CD4-positive, alpha-beta T cell treated with Interleukin-21 for 1 hour (primary cell): ENCODE data around the gene SIK2.
A peak's percentile ranks its signal among the peaks of the same experiment; 100 is the strongest.
"Not testable (repeated sequence)": the region's sequence is repeated elsewhere in the genome, so short reads cannot be mapped to it uniquely, and the experiment has no call there.

Experiments
- DNase-seq: peaks from one replicate; pipeline ENCODE4 v3.0.0-alpha.2; 2020

The SIK2 gene

GRCh38 chr11:111765320-111765983, 163.2 kb downstream of the SIK2 start:
- DNase-seq, result no peak

- peak; percentile 73 for DNase-seq
Measured at GRCh38 chr11:111765984-111766833, 164.0 kb downstream of the SIK2 start, which contains the start of gene PPP2R1B. PPP2R1B (minus strand) TSS chr11:111766389; CDS start chr11:111766361, 28 bp downstream.

- no peak for DNase-seq
Measured at GRCh38 chr11:111766834-111767142, 164.5 kb downstream of the SIK2 start.

- DNase-seq, result no peak
Measured at GRCh38 chr11:111770581-111771134, 168.4 kb downstream of the SIK2 start.

GRCh38 chr11:111771205-111771604, 169.0 kb downstream of the SIK2 start:
- DNase-seq, result not testable (repeated sequence)

- DNase-seq, result no peak
Measured at GRCh38 chr11:111772535-111772934, 170.3 kb downstream of the SIK2 start.

GRCh38 chr11:111774955-111775710, 172.9 kb downstream of the SIK2 start:
- no peak for DNase-seq

GRCh38 chr11:111776398-111777093, 174.3 kb downstream of the SIK2 start:
- DNase-seq, result no peak

- peak; percentile 70 for DNase-seq
Measured at GRCh38 chr11:111777094-111778046, 175.1 kb downstream of the SIK2 start.

- no peak for DNase-seq
Measured at GRCh38 chr11:111778047-111778558, 175.9 kb downstream of the SIK2 start.

GRCh38 chr11:111779118-111779517, 176.9 kb downstream of the SIK2 start:
- no peak for DNase-seq
